ENCODE data around the gene NTM.

NTM gene

GRCh38 chr11:131413217-131413616, 42.8 kb downstream of the NTM start:
- Histone ChIP-seq H3K4ac (ENCODE audit: low read depth in 1 of 2, low read length in 2 of 2) (no peak overlapping the region), H2BK12ac (ENCODE audit: low read length in 2 of 2) (no peak overlapping the region), H2AFZ (ENCODE audit: low read depth, low read length) (no peak overlapping the region), H3K79me1 (replicated peaks; ENCODE audit: low read length, poor library complexity, severe bottlenecking) (no peaks in the 10 kb centered on the region), H3K14ac (ENCODE audit: low read length in 2 of 2) (no peak overlapping the region), H2BK120ac (ENCODE audit: low read depth, low read length) (no peak overlapping the region), H3K4me2 (ENCODE audit: low read length, poor library complexity, severe bottlenecking) (no peak overlapping the region), H2BK5ac (ENCODE audit: low read depth, low read length, poor library complexity, severe bottlenecking) (no peak overlapping the region), H4K8ac (ENCODE audit: low read length) (no peak overlapping the region), H4K91ac (ENCODE audit: low read length) (no peak overlapping the region), H3K18ac (ENCODE audit: low read depth in 1 of 2, low read length in 2 of 2) (no peak overlapping the region), H3K23ac (ENCODE audit: low read length in 2 of 2) (no peak overlapping the region), H3K9ac (ENCODE audit: low read length) (no peak overlapping the region), H3K4me1 (ENCODE audit: control insufficient read depth, insufficient read depth, low read depth, low read length) (no peaks in the 10 kb centered on the region), H3K9me3 (ENCODE audit: control insufficient read depth, low read length) (no peaks in the 10 kb centered on the region), H3K4me3 (ENCODE audit: insufficient read depth in 1 of 2, low read depth in 1 of 2, low read length in 2 of 2) (no peak overlapping the region), H2AK5ac (ENCODE audit: low read length, severe bottlenecking) (no peak overlapping the region), H2BK15ac (ENCODE audit: low read depth, poor library complexity, severe bottlenecking) (no peak overlapping the region), H3K36me3 (ENCODE audit: control insufficient read depth in 1 of 2, insufficient read depth in 2 of 2, low read depth in 1 of 2, low read length in 2 of 2) (no peaks in the 10 kb centered on the region), H3K27ac (ENCODE audit: low read length, poor library complexity, severe bottlenecking) (no peak overlapping the region), H3K27me3 (ENCODE audit: control insufficient read depth in 1 of 2, insufficient read depth in 1 of 2, low read length in 2 of 2) (peaks cover 0 to 3% of the 10 kb centered on the region in 2 experiments)
- WGBS = 88% methylated on average over 7 of the region's 7 CpGs
- DNase-seq = no peak

GRCh38 chr11:131418189-131418588, 47.8 kb downstream of the NTM start:
- Histone ChIP-seq H2BK15ac (ENCODE audit: low read depth, poor library complexity, severe bottlenecking) (no peak overlapping the region), H3K4me3 (ENCODE audit: insufficient read depth in 1 of 2, low read depth in 1 of 2, low read length in 2 of 2) (no peak overlapping the region), H3K4ac (ENCODE audit: low read depth in 1 of 2, low read length in 2 of 2) (no peak overlapping the region), H3K9ac (ENCODE audit: low read length) (no peak overlapping the region), H3K79me1 (replicated peaks; ENCODE audit: low read length, poor library complexity, severe bottlenecking) (no peaks in the 10 kb centered on the region), H3K23ac (ENCODE audit: low read length in 2 of 2) (no peak overlapping the region), H2AFZ (ENCODE audit: low read depth, low read length) (no peak overlapping the region), H3K4me2 (ENCODE audit: low read length, poor library complexity, severe bottlenecking) (no peak overlapping the region), H3K18ac (ENCODE audit: low read depth in 1 of 2, low read length in 2 of 2) (no peak overlapping the region), H2AK5ac (ENCODE audit: low read length, severe bottlenecking) (no peak overlapping the region), H3K14ac (ENCODE audit: low read length in 2 of 2) (no peak overlapping the region), H3K4me1 (ENCODE audit: control insufficient read depth, insufficient read depth, low read depth, low read length) (no peaks in the 10 kb centered on the region), H2BK12ac (ENCODE audit: low read length in 2 of 2) (no peak overlapping the region), H2BK5ac (ENCODE audit: low read depth, low read length, poor library complexity, severe bottlenecking) (no peak overlapping the region), H4K8ac (ENCODE audit: low read length) (no peak overlapping the region), H2BK120ac (ENCODE audit: low read depth, low read length) (no peak overlapping the region), H3K9me3 (ENCODE audit: control insufficient read depth, low read length) (no peaks in the 10 kb centered on the region), H3K27me3 (ENCODE audit: control insufficient read depth in 1 of 2, insufficient read depth in 1 of 2, low read length in 2 of 2) (peaks cover 0 to 7% of the 10 kb centered on the region in 2 experiments), H3K27ac (ENCODE audit: low read length, poor library complexity, severe bottlenecking) (no peak overlapping the region), H4K91ac (ENCODE audit: low read length) (no peak overlapping the region), H3K36me3 (ENCODE audit: control insufficient read depth in 1 of 2, insufficient read depth in 2 of 2, low read depth in 1 of 2, low read length in 2 of 2) (no peaks in the 10 kb centered on the region)
- DNase-seq = no peak
- WGBS = 86% methylated on average over 5 of the region's 6 CpGs

- no peaks in the 10 kb centered on the region for H3K36me3 ChIP-seq (ENCODE audit: control insufficient read depth in 1 of 2, insufficient read depth in 2 of 2, low read depth in 1 of 2, low read length in 2 of 2)
- no peak overlapping the region for H4K8ac ChIP-seq (ENCODE audit: low read length)
- H3K9ac ChIP-seq (ENCODE audit: low read length) = no peak overlapping the region
- no peak overlapping the region for H2AFZ ChIP-seq (ENCODE audit: low read depth, low read length)
- H3K18ac ChIP-seq (ENCODE audit: low read depth in 1 of 2, low read length in 2 of 2) = no peak overlapping the region
- H3K4me2 ChIP-seq (ENCODE audit: low read length, poor library complexity, severe bottlenecking) = no peak overlapping the region
- H2AK5ac ChIP-seq (ENCODE audit: low read length, severe bottlenecking) = no peak overlapping the region
- H3K23ac ChIP-seq (ENCODE audit: low read length in 2 of 2) = no peak overlapping the region
- no peaks in the 10 kb centered on the region for H3K4me1 ChIP-seq (ENCODE audit: control insufficient read depth, insufficient read depth, low read depth, low read length)
- H2BK5ac ChIP-seq (ENCODE audit: low read depth, low read length, poor library complexity, severe bottlenecking) = no peak overlapping the region
- H3K79me1 ChIP-seq (replicated peaks; ENCODE audit: low read length, poor library complexity, severe bottlenecking) = no peaks in the 10 kb centered on the region
- H3K9me3 ChIP-seq (ENCODE audit: control insufficient read depth, low read length) = no peaks in the 10 kb centered on the region
- H3K4ac ChIP-seq (ENCODE audit: low read depth in 1 of 2, low read length in 2 of 2) = no peak overlapping the region
- no peak overlapping the region for H2BK12ac ChIP-seq (ENCODE audit: low read length in 2 of 2)
- H2BK15ac ChIP-seq (ENCODE audit: low read depth, poor library complexity, severe bottlenecking) = no peak overlapping the region
- DNase-seq = no peak
- 93% methylated on average over 10 of the region's 10 CpGs for WGBS
- H2BK120ac ChIP-seq (ENCODE audit: low read depth, low read length) = no peak overlapping the region
- H4K91ac ChIP-seq (ENCODE audit: low read length) = no peak overlapping the region
- H3K14ac ChIP-seq (ENCODE audit: low read length in 2 of 2) = no peak overlapping the region
- H3K27me3 ChIP-seq (ENCODE audit: control insufficient read depth in 1 of 2, insufficient read depth in 1 of 2, low read length in 2 of 2) = peaks cover 0 to 7% of the 10 kb centered on the region in 2 experiments
- H3K27ac ChIP-seq (ENCODE audit: low read length, poor library complexity, severe bottlenecking) = no peak overlapping the region
- no peak overlapping the region for H3K4me3 ChIP-seq (ENCODE audit: insufficient read depth in 1 of 2, low read depth in 1 of 2, low read length in 2 of 2)
These were observed 50.8 kb downstream of the NTM start for GRCh38 chr11:131421066-131421855.

- Histone ChIP-seq H2AFZ (ENCODE audit: low read depth, low read length) (no peak overlapping the region), H3K4ac (ENCODE audit: low read depth in 1 of 2, low read length in 2 of 2) (no peak overlapping the region), H2BK5ac (ENCODE audit: low read depth, low read length, poor library complexity, severe bottlenecking) (no peak overlapping the region), H3K4me2 (ENCODE audit: low read length, poor library complexity, severe bottlenecking) (no peak overlapping the region), H3K36me3 (ENCODE audit: control insufficient read depth in 1 of 2, insufficient read depth in 2 of 2, low read depth in 1 of 2, low read length in 2 of 2) (no peaks in the 10 kb centered on the region), H3K4me3 (ENCODE audit: insufficient read depth in 1 of 2, low read depth in 1 of 2, low read length in 2 of 2) (no peak overlapping the region), H4K8ac (ENCODE audit: low read length) (no peak overlapping the region), H3K9ac (ENCODE audit: low read length) (no peak overlapping the region), H2AK5ac (ENCODE audit: low read length, severe bottlenecking) (no peak overlapping the region), H3K23ac (ENCODE audit: low read length in 2 of 2) (no peak overlapping the region), H3K14ac (ENCODE audit: low read length in 2 of 2) (no peak overlapping the region), H3K9me3 (ENCODE audit: control insufficient read depth, low read length) (no peaks in the 10 kb centered on the region), H2BK15ac (ENCODE audit: low read depth, poor library complexity, severe bottlenecking) (no peak overlapping the region), H3K18ac (ENCODE audit: low read depth in 1 of 2, low read length in 2 of 2) (no peak overlapping the region), H3K4me1 (ENCODE audit: control insufficient read depth, insufficient read depth, low read depth, low read length) (no peaks in the 10 kb centered on the region), H2BK12ac (ENCODE audit: low read length in 2 of 2) (no peak overlapping the region), H3K27ac (ENCODE audit: low read length, poor library complexity, severe bottlenecking) (no peak overlapping the region), H3K27me3 (ENCODE audit: control insufficient read depth in 1 of 2, insufficient read depth in 1 of 2, low read length in 2 of 2) (peaks cover 0 to 7% of the 10 kb centered on the region in 2 experiments), H3K79me1 (replicated peaks; ENCODE audit: low read length, poor library complexity, severe bottlenecking) (no peaks in the 10 kb centered on the region), H4K91ac (ENCODE audit: low read length) (no peak overlapping the region), H2BK120ac (ENCODE audit: low read depth, low read length) (no peak overlapping the region)
- DNase-seq = no peak
- WGBS = 92% methylated on average over 3 of the region's 3 CpGs
These were observed 51.6 kb downstream of the NTM start for GRCh38 chr11:131422029-131422428.

Data from mesenchymal stem cell (in vitro differentiated cells and primary cell).